Measurements from ENCODE around the gene GOLPH3. TPM values are rescaled to one million over a fixed set of nuclear protein-coding genes. Genes with fewer than 3 reads are reported as not detected.
A peak's percentile ranks its signal among the peaks of the same experiment; 100 is the strongest.
"Not testable (repeated sequence)": the region's sequence is repeated elsewhere in the genome, so short reads cannot be mapped to it uniquely, and the experiment has no call there.

The GOLPH3 gene
- 48.3 TPM for total RNA-seq

DNA sequence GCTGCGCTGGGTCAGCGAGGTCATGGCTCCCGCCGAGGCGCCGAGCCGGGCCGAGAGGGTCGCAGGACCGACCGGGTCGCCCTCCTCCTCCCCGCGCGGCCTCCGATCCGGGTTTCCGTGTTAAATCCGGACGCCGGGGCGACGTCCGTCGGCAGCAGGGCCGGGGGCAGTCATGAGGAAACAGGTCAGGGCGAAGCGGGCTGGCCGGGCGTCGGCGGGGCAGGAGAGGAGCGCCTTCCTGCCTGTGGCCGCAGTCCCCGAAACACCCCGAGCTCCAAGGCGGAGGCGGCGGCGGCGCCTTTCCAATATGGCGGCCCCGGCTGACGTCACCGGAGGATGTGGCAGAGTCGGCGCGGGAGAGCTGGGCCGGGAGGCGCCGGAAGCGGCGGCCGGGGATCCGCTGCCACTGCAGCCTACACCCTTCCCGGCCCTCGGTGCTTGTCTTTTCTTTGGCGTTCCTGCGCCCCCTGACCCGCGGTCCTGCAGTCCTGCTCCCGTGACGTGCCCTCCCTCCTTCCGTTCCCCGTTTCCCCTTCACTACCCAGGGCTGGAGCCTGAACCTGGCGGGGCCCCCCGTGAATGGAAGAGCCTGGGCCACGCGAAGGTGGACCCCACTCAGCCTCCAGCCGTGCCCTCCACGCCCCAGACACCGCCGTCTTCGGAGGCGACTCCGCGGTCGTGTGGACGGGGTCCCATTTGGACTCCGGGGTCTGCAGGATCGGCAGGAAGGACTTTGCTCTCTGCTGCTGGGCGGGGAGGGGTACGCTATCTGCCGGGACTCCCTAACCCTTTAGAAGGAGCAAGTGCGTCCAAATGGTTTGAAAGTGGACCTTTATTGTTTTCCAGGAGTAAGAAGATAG is at the start of gene GOLPH3:
Gene GOLPH3 (minus strand): TSS at position 309 of the 860 bp plus-strand sequence. CDS start 285 bp downstream, at position 24.
- ATAC-seq = peak; percentile 95

DNA sequence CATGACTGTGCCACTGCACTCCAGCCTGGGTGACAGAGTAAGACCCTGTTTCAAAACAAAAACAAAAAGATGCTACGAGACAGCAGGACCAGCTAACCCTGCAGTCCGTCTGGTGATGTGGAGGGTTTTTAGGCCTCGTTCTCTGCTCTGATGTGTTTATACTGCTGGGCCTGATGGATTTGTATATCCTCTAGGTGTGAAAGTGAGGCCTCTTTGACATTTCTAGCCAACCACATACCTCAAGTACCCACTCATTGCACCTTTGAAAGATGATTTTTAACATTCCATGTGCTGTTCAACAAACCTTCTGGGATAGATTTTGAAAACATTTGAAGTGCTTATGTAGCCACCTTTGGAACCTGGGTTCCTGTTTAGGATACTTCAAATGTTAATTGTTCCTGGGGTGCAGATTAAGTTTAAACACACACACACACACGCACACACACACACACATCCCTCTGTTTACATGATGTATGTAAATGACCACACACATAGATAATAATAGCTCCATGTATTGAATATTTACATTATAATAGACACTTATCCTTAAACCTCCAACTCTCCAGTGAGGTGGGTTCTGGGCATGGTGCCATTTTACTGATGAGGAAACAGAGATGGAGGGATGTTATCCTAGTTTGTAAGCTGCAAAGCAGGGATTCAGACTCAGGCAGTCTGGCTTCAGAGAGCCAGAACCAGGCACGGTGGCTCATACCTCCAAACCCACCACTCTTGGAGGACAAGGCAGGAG is 48.8 kb upstream of the GOLPH3 start:
- ATAC-seq = no peak

DNA sequence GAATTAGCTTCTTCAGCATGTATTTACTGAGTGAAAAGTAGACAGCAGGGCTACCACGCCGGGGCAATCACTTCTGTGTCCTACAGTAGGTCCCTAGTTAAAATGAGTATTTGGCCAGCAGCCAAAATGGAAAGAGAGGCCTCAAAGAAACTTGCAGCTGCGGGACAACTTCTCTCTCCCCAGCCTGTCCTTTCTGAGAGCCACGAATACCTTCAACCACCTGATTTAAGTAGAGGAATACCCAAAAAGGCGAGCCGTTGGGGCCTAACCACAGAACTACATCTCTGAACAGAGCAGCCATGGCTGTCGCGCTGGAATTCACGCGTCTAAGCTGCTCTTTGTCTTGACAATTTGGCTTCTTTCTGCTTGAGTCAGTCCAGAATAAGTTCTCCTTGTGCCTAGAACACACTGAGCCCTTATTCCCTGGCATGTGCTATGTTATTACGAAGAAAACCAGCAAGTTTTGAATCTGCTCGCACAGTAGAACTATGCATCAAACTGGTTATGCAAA is 43.8 kb upstream of the GOLPH3 start:
- no peak for ATAC-seq

DNA sequence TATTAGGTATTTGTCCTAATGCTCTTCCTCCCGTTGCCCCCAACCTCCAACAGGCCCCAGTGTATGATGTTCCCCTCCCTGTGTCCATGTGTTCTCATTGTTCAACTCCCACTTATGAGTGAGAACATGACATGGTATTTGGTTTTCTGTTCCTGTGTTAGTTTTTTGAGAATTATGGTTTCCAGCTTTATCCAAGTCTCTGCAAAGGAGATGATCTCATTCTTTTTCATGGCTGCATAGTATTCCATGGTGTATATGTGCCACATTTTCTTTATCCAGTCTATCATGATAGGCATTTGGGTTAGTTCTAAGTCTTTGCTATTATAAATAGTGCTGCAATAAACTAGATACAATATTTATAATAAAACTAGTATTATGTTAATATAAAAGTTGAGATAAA is 40.2 kb upstream of the GOLPH3 start:
- not testable (repeated sequence) for ATAC-seq

DNA sequence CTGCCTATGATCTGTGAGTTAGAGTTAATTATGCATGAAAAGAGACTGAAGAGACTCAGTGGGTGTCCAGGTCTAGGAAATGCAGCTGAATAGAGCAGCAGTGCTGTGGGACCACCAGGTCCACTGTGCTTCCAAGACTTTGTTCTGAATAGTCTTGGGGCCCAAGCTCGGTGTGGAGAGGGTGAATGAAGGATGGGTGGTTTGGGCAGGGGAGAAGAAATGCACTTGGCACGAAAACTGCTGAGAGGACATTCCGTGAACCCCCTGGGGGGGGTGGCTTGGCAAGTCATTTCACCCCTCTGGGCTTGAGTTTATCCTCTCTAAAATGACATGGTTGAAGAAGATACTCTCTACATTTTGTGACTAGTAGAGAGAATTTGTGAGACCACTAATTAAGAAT is 36.0 kb upstream of the GOLPH3 start:
- no peak for ATAC-seq

DNA sequence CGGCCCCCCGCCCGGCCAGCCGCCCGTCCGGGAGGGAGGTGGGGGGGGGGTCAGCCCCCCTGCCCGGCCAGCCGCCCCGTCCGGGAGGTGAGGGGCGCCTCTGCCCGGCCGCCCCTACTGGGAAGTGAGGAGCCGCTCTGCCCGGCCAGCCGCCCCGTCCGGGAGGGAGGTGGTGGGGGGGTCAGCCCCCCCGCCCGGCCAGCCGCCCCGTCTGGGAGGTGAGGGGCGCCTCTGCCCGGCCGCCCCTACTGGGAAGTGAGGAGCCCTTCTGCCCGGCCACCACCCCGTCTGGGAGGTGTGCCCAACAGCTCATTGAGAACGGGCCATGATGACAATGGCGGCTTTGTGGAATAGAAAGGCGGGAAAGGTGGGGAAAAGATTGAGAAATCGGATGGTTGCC is 34.7 kb upstream of the GOLPH3 start:
- ATAC-seq = not testable (repeated sequence)

DNA sequence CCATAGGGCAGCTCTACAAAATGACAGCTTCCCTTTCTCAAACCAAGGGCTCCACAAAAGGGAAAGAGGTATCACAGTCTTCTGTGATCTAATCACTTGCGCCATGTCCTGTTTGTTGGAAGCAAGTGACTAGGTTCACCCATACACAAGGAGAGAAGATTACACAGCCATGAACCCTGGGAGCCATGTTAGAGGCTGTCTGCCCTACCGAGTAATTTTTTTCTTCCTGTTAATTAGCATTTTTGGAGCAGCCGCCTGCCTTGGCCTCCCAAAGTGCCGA is 33.2 kb upstream of the GOLPH3 start:
- ATAC-seq = no peak

DNA sequence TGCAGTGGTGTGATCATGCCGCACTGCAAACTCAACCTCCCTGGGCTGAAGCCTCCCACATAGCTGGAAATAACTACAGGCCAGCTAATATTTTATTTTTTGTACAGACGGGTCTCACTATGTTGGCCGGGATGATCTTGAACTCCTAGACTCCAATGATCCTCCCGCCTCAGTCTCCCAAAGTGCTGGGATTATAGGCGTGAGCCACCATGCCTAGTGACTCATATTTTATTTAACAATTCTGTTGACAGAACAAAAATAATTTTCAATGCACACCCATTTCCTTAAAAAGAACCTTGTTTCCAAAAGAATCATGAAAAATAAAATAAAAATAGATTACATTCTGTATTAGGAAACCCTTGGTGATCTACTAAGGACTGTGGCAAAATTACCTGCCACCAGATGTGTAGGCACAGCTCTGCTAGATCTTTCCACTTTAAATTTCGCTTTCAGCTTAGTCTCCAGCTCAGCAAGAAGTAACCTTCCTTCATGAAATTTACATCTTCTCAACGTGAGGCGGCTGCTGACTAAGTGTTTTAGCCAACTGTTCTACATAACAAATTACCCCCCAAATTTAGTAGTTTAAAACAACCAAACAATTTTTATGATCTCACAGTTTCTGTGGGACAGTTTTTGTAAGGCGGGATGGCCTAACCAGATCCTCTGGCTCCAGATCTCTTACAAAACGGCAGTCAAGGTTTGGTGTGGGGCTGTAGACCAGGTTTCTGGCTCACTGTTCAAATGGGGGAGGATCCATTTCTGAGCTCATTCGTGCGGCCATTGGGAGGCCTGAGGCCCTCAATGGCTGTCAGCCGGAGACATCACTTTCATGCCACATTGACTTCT is 32.6 kb upstream of the GOLPH3 start:
- ATAC-seq = no peak

DNA sequence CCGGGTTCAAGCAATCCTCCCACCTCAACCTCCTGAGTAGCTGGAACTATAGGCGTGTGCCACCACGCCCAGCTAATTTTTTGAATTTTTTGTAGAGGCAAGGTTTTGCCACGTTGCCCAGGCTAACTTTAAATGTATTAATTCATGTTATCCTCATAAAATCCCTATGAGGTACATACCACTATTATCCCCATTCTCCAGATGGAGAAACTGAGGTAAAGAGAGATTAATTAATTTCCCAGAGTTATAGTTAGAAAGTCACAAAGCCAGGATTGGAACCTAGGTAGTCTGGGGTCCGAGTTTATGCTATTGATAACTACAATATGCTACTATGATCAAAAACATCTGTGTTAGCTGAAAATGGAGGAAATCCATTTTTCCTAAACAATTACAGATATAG is 31.9 kb upstream of the GOLPH3 start:
- no peak for ATAC-seq

DNA sequence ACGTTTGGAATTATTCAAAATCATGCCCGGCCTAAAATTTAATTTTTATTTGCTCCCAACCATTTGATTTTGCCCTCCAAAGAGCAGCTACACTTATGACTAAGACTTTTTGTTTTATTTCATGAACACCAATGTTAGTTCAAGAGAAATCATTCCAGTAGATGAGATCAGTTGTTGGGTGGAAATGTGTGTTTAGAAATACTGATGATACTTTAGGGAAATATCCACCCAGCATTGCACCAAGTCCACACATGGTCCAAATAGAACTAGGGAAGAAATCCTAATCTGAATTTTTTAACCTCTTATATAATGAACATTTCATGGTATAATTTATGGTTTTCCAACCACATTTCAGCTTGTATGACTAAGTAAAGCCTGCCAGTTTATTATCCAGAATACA is 28.3 kb upstream of the GOLPH3 start:
- no peak for ATAC-seq

DNA sequence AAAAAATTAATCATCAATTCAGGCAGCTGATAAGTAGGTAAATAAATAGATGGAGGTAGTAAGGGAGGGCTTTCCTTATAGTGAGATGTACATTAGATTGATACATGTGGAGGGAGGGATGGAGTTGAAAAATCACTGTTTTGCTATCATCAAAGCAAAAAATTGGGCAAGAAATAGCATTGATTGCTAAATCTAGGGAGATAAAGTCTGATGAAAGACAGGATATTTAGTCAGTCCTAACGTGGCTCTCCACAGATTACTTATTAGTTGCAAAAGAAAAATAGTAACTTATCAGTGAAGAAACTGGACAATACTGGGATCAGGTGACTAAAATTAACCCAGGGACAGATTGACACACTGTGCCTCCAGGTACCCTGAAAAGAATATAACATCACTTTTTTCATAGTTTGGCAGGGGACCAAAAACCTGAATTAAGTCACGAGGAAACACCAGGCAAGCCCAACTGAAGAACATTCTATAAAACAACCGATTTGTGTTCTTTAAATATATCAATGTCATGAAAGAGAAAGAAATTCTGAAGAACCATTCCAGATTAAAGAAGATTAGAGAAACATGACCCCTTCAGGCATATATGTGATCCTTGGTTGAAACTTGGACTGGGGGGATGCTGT is 27.1 kb upstream of the GOLPH3 start:
- no peak for ATAC-seq

DNA sequence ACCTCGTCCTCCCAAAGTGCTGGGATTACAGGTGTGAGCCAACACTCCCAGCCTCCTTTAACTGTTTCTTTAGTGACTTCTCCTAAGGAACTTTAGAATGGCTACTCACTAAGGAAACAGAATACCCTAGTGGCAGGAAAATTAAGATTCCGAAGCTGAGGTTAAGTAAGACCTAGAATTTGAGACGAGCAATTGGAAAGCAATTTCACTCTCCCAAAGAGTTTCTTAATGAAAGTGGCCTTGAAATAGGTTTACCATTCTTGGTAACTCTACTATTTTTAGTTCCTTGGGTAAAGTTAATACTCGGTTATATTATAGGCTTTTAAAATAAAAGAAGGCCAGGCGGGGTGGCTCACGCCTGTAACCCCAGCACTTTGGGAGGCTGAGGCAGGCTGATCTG is 22.9 kb upstream of the GOLPH3 start:
- no peak for ATAC-seq

DNA sequence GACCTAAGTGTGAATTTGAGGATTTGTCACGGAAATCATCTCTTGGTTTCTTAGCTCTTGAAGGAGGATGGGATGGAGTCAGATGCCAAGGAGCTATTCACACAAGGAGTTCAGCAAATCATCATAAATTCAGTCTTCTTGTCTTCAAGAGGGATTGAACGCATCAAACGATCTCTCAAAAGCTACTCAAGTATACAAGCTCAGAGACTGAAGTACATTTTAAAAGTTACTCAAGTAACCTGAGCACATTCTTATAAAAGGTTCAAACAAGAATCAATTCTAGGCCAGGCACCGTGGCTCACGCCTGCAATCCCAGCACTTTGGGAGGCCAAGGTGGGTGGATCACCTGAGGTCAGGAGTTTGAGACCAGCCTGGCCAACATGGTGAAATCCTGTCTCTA is 21.1 kb upstream of the GOLPH3 start:
- no peak for ATAC-seq

DNA sequence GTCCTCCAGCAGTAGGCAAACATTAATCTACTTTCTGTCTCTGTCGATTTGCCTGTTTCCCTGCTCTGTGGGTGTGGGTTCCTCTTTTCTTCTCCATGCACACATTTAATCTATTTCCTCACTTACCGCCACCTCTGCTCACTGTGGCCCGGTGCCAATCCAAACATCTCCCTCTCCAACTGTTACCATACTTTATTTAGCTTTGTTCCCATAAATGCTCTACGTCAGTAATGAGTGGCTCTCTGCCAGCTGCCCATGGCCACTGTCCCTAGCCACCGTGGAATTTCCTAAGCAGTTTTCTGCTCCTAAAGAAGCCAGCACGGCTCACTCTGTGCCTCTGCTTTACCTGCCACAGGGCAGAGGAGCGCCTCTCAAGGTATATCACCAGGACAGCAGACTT is 19.5 kb upstream of the GOLPH3 start:
- peak; percentile 74 for ATAC-seq

DNA sequence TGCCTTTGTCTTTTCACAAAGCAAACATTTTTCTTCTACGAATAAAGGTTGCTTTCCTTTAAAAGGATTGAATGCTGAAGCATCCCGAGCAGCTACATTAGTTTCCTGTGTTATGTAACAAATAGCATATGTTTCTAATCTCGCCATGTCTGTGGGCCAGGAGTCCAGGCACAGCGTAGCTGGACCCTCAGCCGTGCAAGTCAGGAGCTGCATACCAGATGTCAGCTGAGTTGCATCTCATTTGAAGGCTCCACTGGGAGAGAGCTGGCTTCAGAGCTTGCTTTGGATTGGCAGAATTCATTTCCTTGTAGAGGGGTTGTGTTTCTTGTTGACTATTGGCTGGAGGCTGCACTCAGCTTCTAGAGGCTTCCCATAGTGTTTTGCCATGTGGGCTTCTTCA is 16.0 kb upstream of the GOLPH3 start:
- ATAC-seq = no peak

DNA sequence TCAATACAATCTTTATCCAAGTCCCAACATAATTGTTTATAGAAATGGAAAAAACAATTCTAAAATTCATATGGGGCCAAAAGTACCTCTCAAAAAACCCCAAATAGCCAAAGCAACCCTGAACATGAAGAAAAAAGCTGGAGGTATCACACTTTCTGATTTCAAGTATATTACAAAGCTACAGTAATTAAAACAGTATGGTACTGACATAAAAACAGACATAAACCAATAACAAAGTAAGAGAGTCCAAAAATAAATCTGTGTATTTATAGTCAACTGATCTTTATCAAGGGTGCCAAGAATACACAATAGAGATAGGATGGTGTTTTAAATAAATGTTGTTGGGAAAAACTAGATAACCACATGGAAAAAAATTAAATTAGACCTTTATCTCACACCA is 13.6 kb upstream of the GOLPH3 start:
- no peak for ATAC-seq

DNA sequence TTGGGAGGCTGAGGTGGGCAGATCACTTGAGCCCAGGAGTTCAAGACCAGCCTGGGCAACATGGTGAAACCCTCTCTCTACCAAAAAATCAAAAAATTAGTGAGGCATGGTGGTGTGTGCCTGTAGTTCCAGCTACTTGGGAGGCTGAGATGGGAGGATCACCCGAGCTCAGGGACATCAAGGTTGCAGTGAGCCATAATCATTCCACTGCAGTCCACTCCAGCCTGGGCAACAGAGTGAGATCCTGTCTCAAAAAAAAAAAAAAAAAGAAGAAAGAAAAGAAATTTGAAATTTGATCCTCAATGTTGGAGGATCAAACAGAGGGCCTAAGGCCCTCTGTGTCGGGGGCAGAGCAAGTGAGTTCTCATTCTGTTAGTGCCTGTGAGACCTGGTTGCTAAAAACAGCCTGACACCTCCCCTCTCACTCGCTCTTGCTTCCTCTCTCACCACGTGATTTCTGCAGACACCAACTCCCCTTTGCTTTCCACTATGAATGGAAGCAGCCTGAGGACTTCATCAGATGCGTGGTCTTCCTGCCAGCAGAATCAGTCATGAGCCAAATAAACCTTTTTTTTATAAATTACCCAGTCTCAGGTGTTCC is 8.4 kb upstream of the GOLPH3 start:
- no peak for ATAC-seq

DNA sequence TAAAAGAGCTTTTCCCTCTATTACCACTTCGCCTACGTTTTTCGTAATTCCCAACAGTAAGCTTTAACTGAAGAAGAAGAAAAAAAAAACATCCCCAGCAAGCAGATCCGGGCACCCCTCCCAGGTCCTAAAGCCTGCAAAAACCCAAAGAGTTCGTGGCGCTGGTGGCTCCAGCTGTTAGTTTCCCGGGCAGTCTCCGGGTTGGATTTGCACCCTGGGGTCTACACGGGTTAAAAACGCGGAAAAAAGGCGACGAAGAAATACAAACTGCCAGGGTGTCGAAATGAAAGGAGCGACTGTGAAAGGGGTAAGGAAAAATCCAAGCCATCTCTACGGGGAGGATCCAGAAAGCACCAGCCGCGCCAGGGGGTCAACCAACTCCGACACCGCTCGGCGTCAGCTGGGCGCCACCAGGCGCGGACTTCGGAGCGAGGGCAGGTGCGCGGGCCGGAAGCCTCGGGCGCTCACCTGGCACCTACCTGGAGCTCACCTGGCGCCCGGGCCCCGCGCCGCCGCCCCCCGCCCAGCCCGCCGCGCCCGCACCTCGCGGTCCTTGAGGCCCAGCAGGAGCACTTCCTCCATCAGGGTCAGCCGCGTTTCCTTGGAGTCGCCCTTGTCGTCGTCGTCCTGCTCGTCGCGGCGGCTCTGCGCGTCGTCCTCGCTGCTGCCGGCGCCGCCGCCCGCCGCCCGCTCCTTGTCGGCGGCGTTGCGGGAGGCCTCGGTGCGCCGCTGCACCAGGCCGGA is 680 bp downstream of the GOLPH3 start:
- ATAC-seq = peak; percentile 69

DNA sequence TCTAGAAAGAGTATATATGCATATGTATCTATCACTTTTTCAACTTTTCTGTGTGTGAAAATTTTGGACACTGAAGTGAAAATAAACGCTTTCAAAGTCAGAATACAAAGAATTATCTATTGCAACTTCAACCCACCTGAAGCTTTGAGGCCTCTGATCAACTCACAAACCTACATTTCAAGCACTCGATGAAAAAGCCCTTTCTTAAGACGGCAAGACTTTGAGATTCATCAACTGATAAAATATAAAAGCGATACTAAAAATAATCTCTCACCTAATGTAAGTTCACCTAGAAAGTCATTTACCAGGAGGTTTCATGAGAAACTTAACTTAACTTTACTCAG is 1.2 kb downstream of the GOLPH3 start:
- no peak for ATAC-seq

DNA sequence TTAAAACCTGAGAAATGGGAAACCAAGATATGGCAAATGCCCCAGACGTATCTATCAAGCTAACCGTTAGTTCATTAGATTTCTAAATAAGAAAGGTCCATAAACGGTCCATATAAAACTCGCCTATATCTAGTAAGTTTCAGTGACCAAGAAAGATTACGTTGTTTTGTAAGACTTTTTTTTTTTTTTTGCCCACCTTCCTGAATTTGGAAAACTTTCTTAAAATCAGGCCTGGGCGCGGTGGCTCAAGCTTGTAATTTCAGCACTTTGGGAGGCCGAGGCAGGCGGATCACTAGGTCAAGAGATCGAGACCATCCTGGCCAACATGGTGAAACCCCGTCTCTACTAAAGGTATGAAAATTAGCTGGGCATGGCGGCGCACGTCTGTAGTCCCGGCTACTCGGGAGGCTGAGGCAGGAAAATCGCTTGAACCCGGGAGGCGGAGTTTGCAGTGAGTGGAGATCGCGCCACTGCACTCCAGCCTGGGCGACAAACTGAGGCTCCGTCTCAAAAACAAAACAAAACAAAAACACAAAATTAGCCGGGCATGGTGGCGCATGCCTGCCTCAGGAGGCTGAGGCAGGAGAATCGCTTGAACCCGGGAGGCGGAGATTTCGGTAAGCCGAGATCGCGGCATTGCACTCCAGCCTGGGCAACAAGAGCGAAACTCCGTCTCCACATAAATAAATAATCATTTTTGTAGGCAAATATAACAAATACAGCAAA is 1.8 kb downstream of the GOLPH3 start:
- ATAC-seq = not testable (repeated sequence)

Data from esophagus mucosa (tissue), 1 donor.